ENCODE data around the gene INPP1. TPM values are rescaled to one million over a fixed set of nuclear protein-coding genes. Genes with fewer than 3 reads are reported as not detected.

The INPP1 gene
- polyA plus RNA-seq, 3 donors, result 13.1 to 35.2 (median 27.1) TPM

DNA sequence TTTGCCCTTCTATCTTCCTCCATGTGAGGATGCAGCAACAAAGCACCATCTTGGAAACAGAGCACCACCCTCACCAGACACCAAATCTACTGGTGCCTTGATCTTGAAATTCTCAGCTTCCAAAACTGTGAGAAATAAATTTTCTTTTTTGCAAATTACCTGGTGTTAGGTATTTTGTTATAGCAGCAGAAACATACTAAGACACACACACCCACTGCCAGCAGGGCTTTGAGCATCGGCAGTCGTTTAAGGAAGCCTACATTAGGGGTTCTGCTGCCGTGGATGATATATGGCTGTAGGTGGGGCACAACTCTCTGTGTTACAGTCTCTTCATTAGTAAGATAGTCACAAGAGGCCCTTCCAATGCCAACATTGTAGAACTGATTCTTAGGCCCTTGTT lies 44.0 kb downstream of the INPP1 start:
- 89 to 95% (median 92%) methylated on average over 3 of the region's 3 CpGs for WGBS, 3 donors
- no peak overlapping the region for H3K27ac ChIP-seq (ENCODE audit: low read depth, low read length)

DNA sequence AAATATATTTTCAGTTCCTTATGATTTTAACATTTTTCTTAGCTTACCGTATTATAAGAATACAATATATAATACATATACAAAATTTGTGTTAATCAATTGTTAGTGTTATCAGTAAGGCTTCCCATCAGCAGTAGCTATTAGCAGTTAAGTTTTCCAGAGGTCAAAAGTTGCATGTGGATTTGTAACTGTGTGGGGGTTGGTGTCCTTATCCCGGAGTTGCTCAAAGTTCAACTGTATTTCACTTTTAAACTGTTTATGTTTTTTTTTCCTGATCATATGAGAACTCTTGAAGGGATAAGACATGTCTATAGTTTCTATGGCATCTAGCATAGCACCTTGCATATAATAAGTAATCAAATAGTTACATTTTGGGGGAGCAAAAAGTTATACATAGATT lies 52.9 kb downstream of the INPP1 start:
- H3K27ac ChIP-seq (ENCODE audit: low read depth, low read length), result no peak overlapping the region
- WGBS, 3 donors, result 66 to 83% (median 76%) methylated on average over 2 of the region's 2 CpGs

GRCh38 chr2:190402986-190403603 lies 59.7 kb downstream of the INPP1 start:
- no peak overlapping the region for H3K27ac ChIP-seq (ENCODE audit: low read depth, low read length)
- WGBS, 3 donors, result 46 to 62% (median 57%) methylated on average over 5 of the region's 5 CpGs

DNA sequence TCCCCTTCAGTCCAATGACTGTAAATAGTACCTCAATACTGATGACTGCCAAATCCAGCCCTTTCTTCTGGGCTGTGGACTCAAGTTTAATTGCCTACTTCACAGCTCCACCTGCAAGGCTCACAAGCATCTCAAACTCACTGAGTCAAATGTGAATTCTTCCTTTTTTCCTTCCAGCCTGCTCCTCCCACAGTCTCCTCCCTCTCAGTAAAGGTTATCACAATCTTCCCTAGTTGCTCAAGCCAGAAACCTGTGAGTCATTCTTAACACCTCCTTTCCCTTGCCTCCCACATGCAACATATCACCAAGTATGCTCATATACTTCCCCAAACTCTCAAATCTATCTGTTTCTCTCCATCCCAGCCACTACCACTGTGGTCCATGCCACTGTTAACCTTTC lies 61.1 kb downstream of the INPP1 start:
- no peak overlapping the region for H3K27ac ChIP-seq (ENCODE audit: low read depth, low read length)

- 88 to 100% (median 91%) methylated on average over 3 of the region's 3 CpGs for WGBS, 3 donors
- no peak overlapping the region for H3K27ac ChIP-seq (ENCODE audit: low read depth, low read length)
These were observed 61.7 kb downstream of the INPP1 start for GRCh38 chr2:190405070-190405469.

GRCh38 chr2:190405995-190406394 lies 62.6 kb downstream of the INPP1 start:
- 82 to 98% (median 83%) methylated on average over 3 of the region's 3 CpGs for WGBS, 3 donors
- no peak overlapping the region for H3K27ac ChIP-seq (ENCODE audit: low read depth, low read length)

- H3K27ac ChIP-seq (ENCODE audit: low read depth, low read length), result no peak overlapping the region
- WGBS, 3 donors, result 81 to 91% (median 83%) methylated on average over 4 of the region's 4 CpGs
These were observed 63.4 kb downstream of the INPP1 start for GRCh38 chr2:190406805-190407204.

GRCh38 chr2:190407246-190407661 lies 63.9 kb downstream of the INPP1 start:
- WGBS, 3 donors, result 41 to 46% (median 42%) methylated on average over 11 of the region's 11 CpGs
- no peak overlapping the region for H3K27ac ChIP-seq (ENCODE audit: low read depth, low read length)

DNA sequence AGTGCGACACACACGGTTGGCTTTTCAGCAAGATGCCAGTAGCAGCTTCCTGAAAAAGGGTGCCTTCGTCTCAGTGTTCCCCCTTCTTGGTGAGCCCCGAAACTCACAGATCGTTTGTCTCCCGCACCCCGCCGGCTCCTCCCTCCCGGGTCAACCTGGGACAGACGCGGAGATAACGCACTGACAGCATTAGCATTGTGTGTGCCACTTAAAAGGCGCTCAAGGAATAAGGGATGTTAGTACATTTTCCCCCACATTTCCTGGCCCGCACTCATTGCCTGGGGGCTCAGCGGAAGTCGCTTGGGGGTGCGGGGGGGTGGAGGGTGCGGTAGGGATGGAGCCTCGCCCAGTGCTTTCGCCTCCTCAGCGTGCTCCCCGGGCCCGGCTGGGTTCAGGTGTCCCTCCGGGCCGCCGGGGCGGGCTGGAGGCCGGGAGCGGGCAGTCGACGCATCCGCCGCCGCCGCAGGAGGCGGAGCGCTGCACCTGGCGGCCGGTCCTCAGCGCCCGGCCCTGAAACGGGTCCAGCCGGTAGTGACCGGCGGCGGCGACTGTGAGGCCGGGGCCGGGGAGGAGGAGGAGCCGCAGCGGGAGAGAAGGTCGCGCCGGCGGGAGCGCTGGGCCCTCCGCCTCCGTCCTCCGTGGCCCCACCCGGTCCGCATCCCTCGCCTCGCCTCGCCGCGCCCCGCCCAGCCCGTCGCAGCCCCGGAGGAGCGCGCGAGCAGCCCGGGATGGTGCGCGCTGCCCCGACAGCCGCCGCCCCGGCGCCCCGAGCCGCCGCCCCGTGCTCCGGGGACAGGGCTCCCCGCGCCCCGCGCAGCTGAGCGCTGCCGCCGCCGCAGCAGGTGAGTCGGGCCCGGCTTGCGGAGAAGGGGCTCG lies 64.5 kb downstream of the INPP1 start, which contains the start of gene MFSD6:
MFSD6 (plus strand) TSS at position 694 of the 876 bp plus-strand sequence. CDS start 27,675 bp downstream, outside the sequence.
- H3K27ac ChIP-seq (ENCODE audit: low read depth, low read length), result peak within 1 kb of the TSS; percentile 11
- WGBS, 3 donors, result 1 to 3% (median 2%) methylated on average over 55 to 97 of the region's 98 CpGs

DNA sequence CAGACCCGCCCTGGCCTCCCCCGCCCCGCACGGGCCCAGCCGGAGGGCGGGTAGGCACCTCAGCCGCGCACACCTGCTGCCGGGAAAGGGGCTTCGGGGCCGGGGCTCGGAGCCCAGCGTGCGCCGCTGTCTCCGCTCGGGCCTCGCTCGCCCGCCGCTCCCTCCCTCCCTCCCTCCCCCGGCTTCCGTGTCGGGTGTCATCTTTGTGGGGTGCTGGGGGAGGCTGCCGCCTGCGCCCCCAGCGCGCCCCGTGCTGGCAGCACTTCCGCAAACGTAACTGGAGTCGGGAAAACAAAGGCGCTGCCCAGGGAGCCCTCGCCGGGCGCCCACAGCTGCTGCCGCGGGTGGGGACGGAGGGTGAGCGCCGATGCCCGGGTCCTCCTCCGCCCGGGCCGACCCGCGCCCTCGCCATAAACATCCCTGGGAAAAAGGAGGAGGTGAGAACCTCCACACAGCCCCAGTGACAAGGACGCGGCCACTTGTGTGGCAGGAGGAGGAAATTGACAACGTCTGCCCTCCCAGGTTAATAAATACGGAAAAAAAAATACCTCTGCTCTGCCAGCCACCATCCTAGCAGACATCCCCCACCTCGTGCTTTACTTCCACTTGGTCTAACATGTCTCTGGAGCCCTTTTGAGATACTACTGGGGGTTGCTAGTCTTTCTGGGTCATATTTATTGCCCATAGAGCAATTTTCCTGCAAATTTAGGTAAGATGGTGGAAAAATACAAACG lies 65.3 kb downstream of the INPP1 start:
- 1 to 2% (median 2%) methylated on average over 48 to 54 of the region's 54 CpGs for WGBS, 3 donors
- H3K27ac ChIP-seq (ENCODE audit: low read depth, low read length), result peak overlapping the region; percentile 11

DNA sequence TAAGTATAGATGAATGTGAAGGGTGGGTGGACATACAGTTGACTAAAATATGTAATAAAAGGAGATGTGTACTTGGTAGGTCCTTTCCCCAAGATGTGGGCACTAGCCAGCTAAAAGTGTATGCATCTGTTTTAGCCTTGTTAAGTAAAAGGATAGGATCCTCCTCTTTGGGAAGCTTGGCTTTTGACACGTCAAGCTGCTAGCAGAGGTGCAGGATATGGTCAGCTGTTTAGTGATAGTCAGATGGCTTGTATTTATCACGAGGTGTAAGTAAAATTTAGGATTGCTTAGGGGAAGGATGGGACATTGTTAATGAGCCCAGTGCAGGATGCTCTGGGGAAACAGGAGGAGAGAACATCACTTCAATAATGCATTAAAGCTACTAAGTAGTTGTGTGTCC lies 66.2 kb downstream of the INPP1 start:
- no peak overlapping the region for H3K27ac ChIP-seq (ENCODE audit: low read depth, low read length)
- 39 to 43% (median 42%) methylated on average over 2 of the region's 2 CpGs for WGBS, 3 donors

DNA sequence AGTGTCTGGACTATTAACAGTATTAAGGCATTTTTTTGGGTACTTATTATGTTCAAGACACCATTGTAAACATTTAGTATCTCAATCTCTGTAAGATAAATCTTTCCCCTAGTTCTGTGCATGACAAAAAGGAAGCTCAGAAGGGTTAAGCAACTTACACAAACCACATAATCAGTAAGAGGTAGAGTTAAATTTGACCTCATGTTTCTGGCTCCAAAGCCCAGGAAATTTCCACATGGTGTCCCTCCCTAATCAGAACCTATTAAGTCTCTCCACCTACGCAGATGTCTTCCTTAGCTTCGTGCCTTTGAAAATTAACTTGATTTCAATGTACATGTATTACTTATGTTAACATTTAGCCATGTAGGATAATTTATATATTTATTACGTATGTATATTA lies 66.8 kb downstream of the INPP1 start:
- no peak overlapping the region for H3K27ac ChIP-seq (ENCODE audit: low read depth, low read length)
- WGBS, 3 donors, result 40 to 78% (median 53%) methylated on average over 3 of the region's 3 CpGs

GRCh38 chr2:190412966-190413365 lies 69.6 kb downstream of the INPP1 start:
- no peak overlapping the region for H3K27ac ChIP-seq (ENCODE audit: low read depth, low read length)
- 69 to 71% (median 70%) methylated on average over 3 of the region's 3 CpGs for WGBS, 3 donors

DNA sequence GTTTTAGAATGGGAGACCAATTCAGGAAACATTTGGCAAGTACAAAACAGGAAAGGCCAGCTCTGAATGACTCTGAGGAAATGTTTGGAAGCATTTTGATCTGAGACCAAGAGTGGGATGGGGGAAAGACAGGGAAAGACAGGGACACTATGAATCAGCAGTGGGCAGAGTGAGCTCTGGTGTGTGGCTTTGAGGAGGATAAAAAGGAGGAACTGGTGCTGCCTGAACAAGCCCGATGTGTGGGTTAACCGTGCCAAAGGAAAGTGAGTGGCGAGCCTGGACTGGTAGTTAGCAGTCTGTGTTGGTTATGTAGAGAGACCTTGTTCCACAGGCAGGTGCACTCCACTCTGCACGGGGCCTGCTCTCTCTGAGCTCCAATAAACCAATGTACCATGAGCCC lies 70.0 kb downstream of the INPP1 start:
- H3K27ac ChIP-seq (ENCODE audit: low read depth, low read length), result no peak overlapping the region

DNA sequence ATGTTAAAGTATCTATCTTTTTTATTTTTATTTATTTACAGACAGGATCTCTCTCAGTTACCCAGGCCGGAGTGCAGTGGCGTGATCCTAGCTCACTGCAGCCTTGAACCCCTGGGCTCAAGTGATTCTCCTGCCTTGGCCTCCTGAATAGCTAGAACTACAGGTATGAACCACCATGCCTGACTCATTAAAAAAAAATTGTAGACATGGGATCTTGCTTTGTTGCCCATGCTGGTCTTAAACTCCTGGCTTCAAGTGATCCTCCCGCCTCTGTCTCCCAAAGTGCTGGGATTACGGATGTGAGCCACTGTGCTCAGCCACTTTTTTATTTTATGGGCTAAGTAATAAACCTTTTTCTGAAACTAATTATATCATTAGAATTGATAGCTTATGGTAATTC lies 71.9 kb downstream of the INPP1 start:
- WGBS, 3 donors, result 97 to 99% (median 99%) methylated on average over 4 of the region's 4 CpGs
- H3K27ac ChIP-seq (ENCODE audit: low read depth, low read length), result no peak overlapping the region

More for the DNA sequence above, 70.0 kb downstream of the INPP1 start:
- 53 to 62% (median 55%) methylated on average over 4 of the region's 4 CpGs for WGBS, 3 donors

DNA sequence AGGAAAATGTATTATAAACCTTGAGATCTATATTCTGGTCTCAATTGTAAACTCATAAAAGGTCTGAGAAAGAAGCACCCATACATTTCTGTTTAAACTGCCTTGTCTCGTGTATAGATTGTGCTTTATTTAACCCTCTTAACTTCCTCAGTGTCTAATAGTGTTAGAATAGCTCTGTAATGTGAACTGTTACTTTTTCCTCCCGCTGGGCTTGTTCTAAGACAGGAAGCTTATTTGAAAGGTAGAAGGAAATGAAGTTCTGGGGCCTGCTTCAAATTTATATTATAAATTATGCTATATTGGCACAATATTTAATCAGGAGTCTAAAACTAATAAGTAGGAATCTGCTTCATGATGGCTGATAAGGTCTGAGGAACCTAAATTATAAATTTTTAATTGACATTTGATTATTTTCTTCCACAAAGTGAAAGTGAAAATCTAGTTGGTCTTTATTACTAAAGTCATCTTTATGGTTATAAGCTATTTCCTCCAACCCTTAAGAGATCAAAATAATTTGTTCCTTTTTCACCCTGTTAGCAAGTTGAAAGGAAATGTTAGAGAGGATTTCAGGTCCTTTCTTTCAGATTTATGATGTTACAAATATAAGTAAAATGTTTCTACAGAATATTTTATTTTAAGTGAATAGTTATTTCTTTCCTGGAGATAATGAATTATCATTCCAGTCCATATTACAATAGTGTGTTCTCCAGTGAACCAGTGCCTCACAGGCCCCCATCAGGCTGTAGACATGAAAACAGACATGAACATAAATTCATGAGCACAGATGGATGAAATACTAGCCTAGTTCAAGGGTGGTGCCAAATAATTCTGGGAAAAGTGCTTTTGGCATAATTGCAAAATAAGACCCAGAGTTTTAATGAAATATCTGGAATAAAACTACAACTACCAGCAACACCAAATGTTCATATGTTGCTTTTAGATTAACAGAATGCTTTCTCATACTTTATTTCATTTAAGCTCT lies 72.7 kb downstream of the INPP1 start:
- WGBS, 3 donors, result 32 to 74% (median 36%) methylated on average over 2 of the region's 2 CpGs

GRCh38 chr2:190417045-190417842 lies 73.9 kb downstream of the INPP1 start:
- no peak overlapping the region for H3K27ac ChIP-seq (ENCODE audit: low read depth, low read length)
- WGBS, 3 donors, result 78 to 87% (median 87%) methylated on average over 9 of the region's 9 CpGs

More for the DNA sequence above, 72.7 kb downstream of the INPP1 start:
- H3K27ac ChIP-seq (ENCODE audit: low read depth, low read length), result no peak overlapping the region

All from adipose tissue (tissue), 3 donors.